HepG2 (cell line): ENCODE results near the gene ADI1. TPM values are rescaled to one million over a fixed set of nuclear protein-coding genes. Genes with fewer than 3 reads are reported as not detected.

Experiments
- AGO2 ChIP-seq: fragments of 200-400 bp; formaldehyde crosslinking; optimal IDR thresholded peaks from 2 replicates; pipeline ENCODE3; 2017; ENCODE audit warnings: mild to moderate bottlenecking, low read depth, low read length, moderate library complexity
- ARHGAP35 ChIP-seq: sonication (generic); formaldehyde crosslinking; IDR thresholded peaks from 2 replicates; pipeline ENCODE4 v1.9.0; 2022; ENCODE audit warnings: mild to moderate bottlenecking, inconsistent platforms, moderate library complexity, missing genetic modification reagents, borderline replicate concordance
- ETS1 ChIP-seq: sonication (generic); formaldehyde crosslinking; IDR thresholded peaks from 2 replicates; pipeline ENCODE4 v1.4.0; 2020; ENCODE audit warnings: missing genetic modification reagents
- FOXO1 ChIP-seq: sonication (generic); formaldehyde crosslinking; IDR thresholded peaks from 2 replicates; pipeline ENCODE4 v1.4.0; 2020; ENCODE audit warnings: missing genetic modification reagents
- GABPB1 ChIP-seq: IDR thresholded peaks from 2 replicates; pipeline ENCODE4 v1.6.1; 2016; ENCODE audit warnings: mild to moderate bottlenecking, missing genetic modification reagents, moderate library complexity, missing compliant biosample characterization
- GPN1 ChIP-seq: sonication (generic); formaldehyde crosslinking; IDR thresholded peaks from 2 replicates; pipeline ENCODE4 v1.5.1; 2020; ENCODE audit warnings: missing genetic modification reagents, borderline replicate concordance
- HDAC1 ChIP-seq: sonication (generic); formaldehyde crosslinking; IDR thresholded peaks from 2 replicates; pipeline ENCODE4 v1.5.1; 2020; ENCODE audit warnings: mild to moderate bottlenecking, missing genetic modification reagents
- KDM5B ChIP-seq: sonication (generic); formaldehyde crosslinking; IDR thresholded peaks from 2 replicates; pipeline ENCODE4 v1.4.0; 2020; ENCODE audit warnings: missing genetic modification reagents, mild to moderate bottlenecking, borderline replicate concordance
- KMT2A ChIP-seq: sonication (generic); formaldehyde crosslinking; IDR thresholded peaks from 2 replicates; pipeline ENCODE4 v1.4.0; 2020; ENCODE audit warnings: missing genetic modification reagents
- NR0B2 ChIP-seq: sonication (generic); formaldehyde crosslinking; IDR thresholded peaks from 2 replicates; pipeline ENCODE4 v1.4.0; 2020; ENCODE audit warnings: mild to moderate bottlenecking, missing genetic modification reagents
- RAD51 ChIP-seq: fragments of 450-650 bp; IDR thresholded peaks from 2 replicates; pipeline ENCODE4 v1.6.1; 2016; ENCODE audit warnings: borderline replicate concordance
- TMF1 ChIP-seq: sonication (generic); formaldehyde crosslinking; IDR thresholded peaks from 2 replicates; pipeline ENCODE4 v1.8.1; 2022; ENCODE audit warnings: low read depth, missing genetic modification reagents
- ZC3H13 ChIP-seq: sonication (generic); formaldehyde crosslinking; IDR thresholded peaks from 2 replicates; pipeline ENCODE4 v1.8.1; 2023; ENCODE audit warnings: mild to moderate bottlenecking, missing genetic modification reagents, moderate library complexity
- ZFP37 ChIP-seq: sonication (generic); formaldehyde crosslinking; IDR thresholded peaks from 2 replicates; pipeline ENCODE4 v1.4.0; 2020; ENCODE audit warnings: missing genetic modification reagents, borderline replicate concordance
- ZFYVE20 ChIP-seq: sonication (generic); formaldehyde crosslinking; IDR thresholded peaks from 2 replicates; pipeline ENCODE4 v1.8.0; 2023; ENCODE audit warnings: low read depth, mild to moderate bottlenecking, moderate library complexity, missing genetic modification reagents, borderline replicate concordance
- ZNF282 ChIP-seq: fragments of 450-650 bp; IDR thresholded peaks from 2 replicates; pipeline ENCODE4 v1.6.1; 2018; ENCODE audit not compliant: partially characterized antibody
- ZNF354B ChIP-seq: sonication (generic); formaldehyde crosslinking; IDR thresholded peaks from 2 replicates; pipeline ENCODE4 v1.8.0; 2022; ENCODE audit warnings: mild to moderate bottlenecking, missing genetic modification reagents
- ZNF687 ChIP-seq: sonication (generic); formaldehyde crosslinking; IDR thresholded peaks from 2 replicates; pipeline ENCODE4 v1.5.1; 2020; ENCODE audit warnings: mild to moderate bottlenecking, missing genetic modification reagents, moderate library complexity
- ZNF7 ChIP-seq: IDR thresholded peaks from 2 replicates; pipeline ENCODE4 v1.6.1; 2016; ENCODE audit warnings: missing biosample characterization, missing genetic modification reagents
- polyA plus RNA-seq, 8 experiments: library from polyadenylated mRNA; depleted of rRNA in 3 of 8; stranded (reverse) in 7 of 8; unstranded in 1 of 8; fragments of >200 nt; fragmentation: Illumina TruSeq in 4 of 8; extraction: Trizol in 4 of 8; gene quantifications; 2 replicates each; pipeline versions ENCODE4 v1.2.1 to v1.2.3, GENCODE V29; 2011 to 2016; ENCODE audit warnings: low read depth in 4 of 8, missing spikeins in 1 of 8, mixed read lengths in 1 of 8; ENCODE audit not compliant: insufficient read depth in 1 of 8
- total RNA-seq, 5 experiments: library from RNA; depleted of rRNA; stranded (reverse); fragments of >200 nt; fragmentation: Illumina TruSeq; extraction: Trizol; gene quantifications; 2 replicates each; pipeline ENCODE4 v1.2.3, GENCODE V29; 2016; ENCODE audit warnings: low read depth in 1 of 5
- TF ChIP-seq, protein P1 (sequence below): fragments of 450-650 bp; IDR thresholded peaks from 2 replicates; pipeline ENCODE4 v1.6.1; 2017; ENCODE audit warnings: mild to moderate bottlenecking

The ADI1 gene
- total and polyA plus RNA-seq, 2 of the 13 experiments (the other 11 are each of a cell fraction or from before 2014, with no cell fraction given) = 28.7 to 123 TPM

DNA sequence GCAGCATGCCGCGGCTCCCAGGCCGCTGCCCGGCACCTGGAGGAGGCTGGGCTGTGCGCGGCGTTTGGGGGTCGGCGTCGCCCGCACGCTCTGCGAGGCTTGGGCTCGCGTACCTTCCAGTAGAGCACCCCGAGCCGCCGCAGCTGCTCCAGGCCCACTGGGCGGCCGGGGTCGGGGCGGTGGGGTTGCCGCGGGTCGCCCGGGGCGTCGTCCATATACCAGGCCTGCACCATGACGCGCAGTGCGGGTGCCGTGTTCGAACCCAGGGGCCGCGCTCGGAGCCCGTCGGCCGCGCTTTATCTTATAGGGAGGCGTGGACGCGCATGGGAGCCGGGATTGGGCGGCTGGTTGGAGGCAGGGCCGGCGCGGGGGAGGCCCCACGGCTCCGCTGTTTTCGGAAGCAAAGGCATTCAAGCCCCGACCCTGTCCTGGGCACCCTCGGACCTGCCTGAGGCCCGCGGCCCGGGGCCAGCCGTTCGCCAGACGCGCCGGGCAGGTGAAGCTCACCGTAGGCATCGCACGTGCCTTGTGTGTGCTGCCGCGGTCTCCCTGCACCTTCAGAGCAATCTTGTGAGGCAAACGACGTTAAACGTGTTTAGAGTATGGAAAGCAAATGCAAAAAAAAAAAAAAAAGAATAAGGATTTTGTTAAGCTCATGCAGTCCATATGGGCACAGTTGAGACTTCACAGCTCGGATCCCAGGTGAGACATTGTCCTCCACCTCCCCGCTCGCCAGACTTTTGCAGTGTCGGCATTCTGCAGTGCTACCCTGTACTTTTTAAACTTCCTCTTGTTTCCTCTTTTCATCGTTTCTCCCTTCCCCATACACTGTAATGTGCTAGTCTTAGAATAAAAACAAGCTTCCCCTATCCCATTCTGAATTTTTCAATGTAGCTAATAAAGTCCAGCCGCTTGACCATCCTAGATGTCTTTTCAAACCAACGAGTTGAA is at the start of gene ADI1 (continued):
- TF ChIP-seq ZNF354B (CRISPR knock-in tag) (peak; percentile 99), AGO2 (peak; percentile 90), ZNF282 (no peak), TMF1 (peak; percentile 93), KDM5B (peak; percentile 100), NR0B2 (CRISPR knock-in tag) (peak; percentile 92), ETS1 (peak; percentile 83; the same call in 1 of the 2 replicates), KMT2A (CRISPR knock-in tag) (peak; percentile 80), GABPB1 (peak; percentile 70; the same call in 1 of the 2 replicates), GPN1 (CRISPR knock-in tag) (peak; percentile 28; the same call in 1 of the 2 replicates), RAD51 (no peak), FOXO1 (0 out of 2 replicates have a peak, but pooled peaks have one; percentile 47), ZNF7 (CRISPR knock-in tag) (peak; percentile 28; the same call in 1 of the 2 replicates), ZNF687 (peak; percentile 99), HDAC1 (peak; percentile 93), ZFP37 (CRISPR knock-in tag) (peak; percentile 55), ARHGAP35 (CRISPR knock-in tag) (peak; percentile 98; the same call in 1 of the 2 replicates), ZC3H13 (CRISPR knock-in tag) (peak; percentile 88), ZFYVE20 (CRISPR knock-in tag) (no peak)
- TF ChIP-seq, protein P1, sequence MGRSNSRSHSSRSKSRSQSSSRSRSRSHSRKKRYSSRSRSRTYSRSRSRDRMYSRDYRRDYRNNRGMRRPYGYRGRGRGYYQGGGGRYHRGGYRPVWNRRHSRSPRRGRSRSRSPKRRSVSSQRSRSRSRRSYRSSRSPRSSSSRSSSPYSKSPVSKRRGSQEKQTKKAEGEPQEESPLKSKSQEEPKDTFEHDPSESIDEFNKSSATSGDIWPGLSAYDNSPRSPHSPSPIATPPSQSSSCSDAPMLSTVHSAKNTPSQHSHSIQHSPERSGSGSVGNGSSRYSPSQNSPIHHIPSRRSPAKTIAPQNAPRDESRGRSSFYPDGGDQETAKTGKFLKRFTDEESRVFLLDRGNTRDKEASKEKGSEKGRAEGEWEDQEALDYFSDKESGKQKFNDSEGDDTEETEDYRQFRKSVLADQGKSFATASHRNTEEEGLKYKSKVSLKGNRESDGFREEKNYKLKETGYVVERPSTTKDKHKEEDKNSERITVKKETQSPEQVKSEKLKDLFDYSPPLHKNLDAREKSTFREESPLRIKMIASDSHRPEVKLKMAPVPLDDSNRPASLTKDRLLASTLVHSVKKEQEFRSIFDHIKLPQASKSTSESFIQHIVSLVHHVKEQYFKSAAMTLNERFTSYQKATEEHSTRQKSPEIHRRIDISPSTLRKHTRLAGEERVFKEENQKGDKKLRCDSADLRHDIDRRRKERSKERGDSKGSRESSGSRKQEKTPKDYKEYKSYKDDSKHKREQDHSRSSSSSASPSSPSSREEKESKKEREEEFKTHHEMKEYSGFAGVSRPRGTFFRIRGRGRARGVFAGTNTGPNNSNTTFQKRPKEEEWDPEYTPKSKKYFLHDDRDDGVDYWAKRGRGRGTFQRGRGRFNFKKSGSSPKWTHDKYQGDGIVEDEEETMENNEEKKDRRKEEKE = no peak
